ENCODE data around the gene NNT. TPM values are rescaled to one million over a fixed set of nuclear protein-coding genes. Genes with fewer than 3 reads are reported as not detected.
"Not testable (repeated sequence)": the region's sequence is repeated elsewhere in the genome, so short reads cannot be mapped to it uniquely, and the experiment has no call there.

The NNT gene
- total RNA-seq, 1 donor from 2014 or later, result 80.4 TPM

- Mint-ChIP-seq H3K27ac (no peak overlapping the region), H3K4me1 (ENCODE audit: unreplicated experiment) (peaks cover 4% of the 10 kb centered on the region), H3K9me3 (no peaks in the 10 kb centered on the region)
These were observed 98.2 kb downstream of the NNT start for GRCh38 chr5:43701227-43701626.

GRCh38 chr5:43702293-43702692, 99.3 kb downstream of the NNT start:
- peaks cover 18% of the 10 kb centered on the region for H3K36me3 Mint-ChIP-seq
- H3K9me3 Mint-ChIP-seq, result no peaks in the 10 kb centered on the region
- H3K4me1 Mint-ChIP-seq (ENCODE audit: unreplicated experiment), result peaks cover 4% of the 10 kb centered on the region
- TF ChIP-seq, protein P1, sequence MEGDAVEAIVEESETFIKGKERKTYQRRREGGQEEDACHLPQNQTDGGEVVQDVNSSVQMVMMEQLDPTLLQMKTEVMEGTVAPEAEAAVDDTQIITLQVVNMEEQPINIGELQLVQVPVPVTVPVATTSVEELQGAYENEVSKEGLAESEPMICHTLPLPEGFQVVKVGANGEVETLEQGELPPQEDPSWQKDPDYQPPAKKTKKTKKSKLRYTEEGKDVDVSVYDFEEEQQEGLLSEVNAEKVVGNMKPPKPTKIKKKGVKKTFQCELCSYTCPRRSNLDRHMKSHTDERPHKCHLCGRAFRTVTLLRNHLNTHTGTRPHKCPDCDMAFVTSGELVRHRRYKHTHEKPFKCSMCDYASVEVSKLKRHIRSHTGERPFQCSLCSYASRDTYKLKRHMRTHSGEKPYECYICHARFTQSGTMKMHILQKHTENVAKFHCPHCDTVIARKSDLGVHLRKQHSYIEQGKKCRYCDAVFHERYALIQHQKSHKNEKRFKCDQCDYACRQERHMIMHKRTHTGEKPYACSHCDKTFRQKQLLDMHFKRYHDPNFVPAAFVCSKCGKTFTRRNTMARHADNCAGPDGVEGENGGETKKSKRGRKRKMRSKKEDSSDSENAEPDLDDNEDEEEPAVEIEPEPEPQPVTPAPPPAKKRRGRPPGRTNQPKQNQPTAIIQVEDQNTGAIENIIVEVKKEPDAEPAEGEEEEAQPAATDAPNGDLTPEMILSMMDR (conservative IDR thresholded peaks at IDR 0.05), result no peak
- H3K27ac Mint-ChIP-seq, result no peak overlapping the region
- no peaks in the 10 kb centered on the region for H3K27me3 Mint-ChIP-seq
- no peak overlapping the region for H3K4me3 Mint-ChIP-seq
- no peak for DNase-seq (ENCODE audit: extremely low spot score, unreplicated experiment)

More at GRCh38 chr5:43701227-43701626, 98.2 kb downstream of the NNT start:
- H3K36me3 Mint-ChIP-seq, result peaks cover 22% of the 10 kb centered on the region
- H3K27me3 Mint-ChIP-seq, result no peaks in the 10 kb centered on the region
- DNase-seq (ENCODE audit: extremely low spot score, unreplicated experiment), result no peak
- TF ChIP-seq, protein P1 (conservative IDR thresholded peaks at IDR 0.05), result no peak
- H3K4me3 Mint-ChIP-seq, result no peak overlapping the region

DNA sequence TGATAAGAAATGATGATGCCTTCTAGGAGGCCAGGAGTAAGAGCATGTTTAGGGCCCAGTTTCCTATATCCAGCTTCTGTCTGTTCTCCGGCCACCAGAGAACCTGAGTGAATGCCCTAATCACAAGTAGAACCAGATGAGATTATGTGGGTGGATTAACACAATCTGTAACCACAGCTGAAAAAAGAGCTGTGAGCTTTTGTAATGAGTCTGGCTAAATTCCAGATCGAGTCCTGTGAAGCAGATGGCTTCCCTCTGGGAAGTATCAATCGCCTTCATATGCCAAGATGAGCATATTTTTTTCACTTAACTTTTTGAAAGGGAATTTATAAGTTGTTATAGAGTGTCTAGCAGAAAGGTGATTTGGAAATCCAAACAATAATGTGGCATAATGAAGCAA, 99.8 kb downstream of the NNT start:
- no peaks in the 10 kb centered on the region for H3K27me3 Mint-ChIP-seq
- no peak overlapping the region for H3K4me3 Mint-ChIP-seq
- no peaks in the 10 kb centered on the region for H3K9me3 Mint-ChIP-seq
- TF ChIP-seq, protein P1 (conservative IDR thresholded peaks at IDR 0.05), result no peak
- no peak overlapping the region for H3K27ac Mint-ChIP-seq
- H3K4me1 Mint-ChIP-seq (ENCODE audit: unreplicated experiment), result peaks cover 4% of the 10 kb centered on the region
- DNase-seq (ENCODE audit: extremely low spot score, unreplicated experiment), result no peak
- peaks cover 14% of the 10 kb centered on the region for H3K36me3 Mint-ChIP-seq

DNA sequence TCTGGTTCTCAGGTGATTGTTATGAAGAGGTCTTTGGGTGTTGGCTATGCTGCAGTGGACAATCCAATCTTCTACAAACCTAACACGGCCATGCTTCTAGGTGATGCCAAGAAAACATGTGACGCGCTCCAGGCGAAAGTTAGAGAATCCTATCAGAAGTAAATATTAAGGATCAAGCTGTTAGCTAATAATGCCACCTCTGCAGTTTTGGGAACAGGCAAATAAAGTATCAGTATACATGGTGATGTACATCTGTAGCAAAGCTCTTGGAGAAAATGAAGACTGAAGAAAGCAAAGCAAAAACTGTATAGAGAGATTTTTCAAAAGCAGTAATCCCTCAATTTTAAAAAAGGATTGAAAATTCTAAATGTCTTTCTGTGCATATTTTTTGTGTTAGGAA, 101.3 kb downstream of the NNT start:
- Mint-ChIP-seq H3K4me1 (ENCODE audit: unreplicated experiment) (peaks cover 4% of the 10 kb centered on the region), H3K9me3 (no peaks in the 10 kb centered on the region), H3K27ac (no peak overlapping the region), H3K27me3 (no peaks in the 10 kb centered on the region), H3K4me3 (no peak overlapping the region), H3K36me3 (peaks cover 14% of the 10 kb centered on the region)
- TF ChIP-seq, protein P1 (conservative IDR thresholded peaks at IDR 0.05), result no peak
- DNase-seq (ENCODE audit: extremely low spot score, unreplicated experiment), result no peak

- H3K4me1 Mint-ChIP-seq (ENCODE audit: unreplicated experiment); H3K9me3 Mint-ChIP-seq; H3K27ac Mint-ChIP-seq; H3K4me3 Mint-ChIP-seq; DNase-seq (ENCODE audit: extremely low spot score, unreplicated experiment); H3K27me3 Mint-ChIP-seq: not testable (repeated sequence)
- peaks cover 11% of the 10 kb centered on the region for H3K36me3 Mint-ChIP-seq
These were observed 103.6 kb downstream of the NNT start for GRCh38 chr5:43706576-43706975.

GRCh38 chr5:43711496-43711895, 108.5 kb downstream of the NNT start:
- H3K36me3 Mint-ChIP-seq, result no peaks in the 10 kb centered on the region
- H3K4me1 Mint-ChIP-seq (ENCODE audit: unreplicated experiment), result no peaks in the 10 kb centered on the region
- no peak overlapping the region for H3K4me3 Mint-ChIP-seq
- no peaks in the 10 kb centered on the region for H3K27me3 Mint-ChIP-seq
- no peak for DNase-seq (ENCODE audit: extremely low spot score, unreplicated experiment)
- no peaks in the 10 kb centered on the region for H3K9me3 Mint-ChIP-seq
- TF ChIP-seq, protein P1 (conservative IDR thresholded peaks at IDR 0.05), result no peak
- no peak overlapping the region for H3K27ac Mint-ChIP-seq

Data from type B pancreatic cell (in vitro differentiated cells).